ENCODE data around the gene NIFK.
"Not testable (repeated sequence)": the region's sequence is repeated elsewhere in the genome, so short reads cannot be mapped to it uniquely, and the experiment has no call there.

- TF ChIP-seq CTCF, POLR2A (IDR thresholded peaks at IDR 0.05): not testable (repeated sequence)
Observed at GRCh38 chr2:121734544-121734943, 2.1 kb downstream of the NIFK start.
